Activated CD4-positive, alpha-beta T cell treated with anti-CD3 and anti-CD28 coated beads for 48 hours (primary cell): ENCODE results near the gene RPRD1A.
"Not testable (repeated sequence)": the region's sequence is repeated elsewhere in the genome, so short reads cannot be mapped to it uniquely, and the experiment has no call there.

Experiments used
- DNase-seq: peaks from one replicate; pipeline ENCODE4 v3.0.0-alpha.2; 2020

Gene RPRD1A, protein sequence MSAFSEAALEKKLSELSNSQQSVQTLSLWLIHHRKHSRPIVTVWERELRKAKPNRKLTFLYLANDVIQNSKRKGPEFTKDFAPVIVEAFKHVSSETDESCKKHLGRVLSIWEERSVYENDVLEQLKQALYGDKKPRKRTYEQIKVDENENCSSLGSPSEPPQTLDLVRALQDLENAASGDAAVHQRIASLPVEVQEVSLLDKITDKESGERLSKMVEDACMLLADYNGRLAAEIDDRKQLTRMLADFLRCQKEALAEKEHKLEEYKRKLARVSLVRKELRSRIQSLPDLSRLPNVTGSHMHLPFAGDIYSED

DNA sequence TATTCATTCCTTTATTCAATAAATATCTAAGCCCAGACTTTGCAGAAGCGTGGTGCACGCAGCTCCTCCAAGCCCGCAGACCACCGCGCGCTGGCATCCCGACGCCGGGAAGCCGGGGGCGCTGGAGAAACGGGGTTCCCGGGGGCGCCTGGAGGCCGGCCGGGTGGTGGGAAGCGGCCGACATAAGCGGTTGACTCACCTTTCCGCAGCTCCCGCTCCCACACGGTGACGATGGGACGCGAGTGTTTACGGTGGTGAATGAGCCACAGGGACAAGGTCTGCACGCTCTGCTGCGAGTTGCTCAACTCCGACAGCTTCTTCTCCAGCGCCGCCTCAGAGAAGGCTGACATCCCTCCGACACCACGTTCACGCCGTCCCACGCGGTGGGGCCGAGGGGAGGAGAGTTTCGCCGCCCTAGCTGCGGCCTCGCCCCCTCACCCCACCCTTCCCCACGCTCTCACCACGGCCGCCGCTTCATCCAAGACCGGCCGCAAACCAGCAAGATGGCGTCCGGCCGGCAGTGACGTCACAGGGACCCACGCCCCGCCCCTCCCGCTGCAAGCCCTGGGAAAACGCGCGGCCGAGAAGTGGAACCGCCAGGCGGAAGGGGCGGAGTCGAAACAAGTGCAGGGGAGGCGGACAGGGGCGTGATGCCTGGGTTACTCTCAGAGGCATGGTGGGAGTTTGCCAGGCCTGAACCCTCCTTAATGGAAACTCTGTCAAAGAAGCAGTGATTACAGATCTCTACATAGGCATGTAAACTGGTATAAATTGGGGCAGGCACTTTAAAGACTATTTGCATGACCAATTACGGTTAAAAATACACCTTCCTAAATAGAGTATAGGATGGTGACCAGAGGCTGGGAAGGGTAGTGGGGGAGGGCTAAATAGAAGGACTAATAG is at the start of gene RPRD1A:
TSS of gene RPRD1A (minus strand) at position 505 of the 903 bp plus-strand sequence. CDS start at position 350, 155 bp downstream.
- DNase-seq, result peak; percentile 99

DNA sequence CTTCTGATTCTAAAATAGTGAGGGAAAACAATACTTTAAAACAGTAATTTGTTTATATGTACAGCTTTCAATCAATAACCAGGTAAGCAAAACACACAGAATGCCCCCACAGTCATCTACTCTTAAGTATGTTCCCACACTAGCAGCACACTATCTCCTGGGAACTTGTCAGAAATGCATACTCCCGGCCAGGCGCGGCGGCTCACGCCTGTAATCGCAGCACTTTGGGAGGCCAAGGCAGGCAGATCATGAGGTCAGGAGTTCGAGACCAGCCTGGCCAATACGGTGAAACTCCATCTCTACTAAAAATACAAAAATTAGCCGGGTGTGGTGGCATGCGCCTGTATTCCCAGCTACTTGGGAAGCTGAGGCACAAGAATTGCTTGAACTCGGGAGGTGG is 49.4 kb upstream of the RPRD1A start:
- not testable (repeated sequence) for DNase-seq

DNA sequence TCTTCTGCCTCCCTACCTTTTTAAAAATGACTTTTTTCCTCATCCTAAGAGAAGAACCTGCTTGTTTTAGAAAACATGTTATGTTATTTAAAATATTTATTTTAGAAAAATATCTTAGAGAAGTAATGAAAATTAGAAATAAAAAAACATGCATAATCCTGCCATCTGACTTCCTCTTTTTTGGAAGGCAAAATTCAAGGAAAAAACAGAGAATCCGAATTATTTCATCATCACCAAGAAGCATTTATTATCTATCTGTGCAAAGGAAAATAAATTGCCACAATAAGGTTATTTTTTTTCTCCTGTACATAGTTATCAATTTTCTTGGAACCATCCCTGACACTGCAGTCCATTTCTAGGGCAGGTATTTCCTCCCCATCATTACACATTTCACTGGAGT is 47.4 kb upstream of the RPRD1A start:
- no peak for DNase-seq

DNA sequence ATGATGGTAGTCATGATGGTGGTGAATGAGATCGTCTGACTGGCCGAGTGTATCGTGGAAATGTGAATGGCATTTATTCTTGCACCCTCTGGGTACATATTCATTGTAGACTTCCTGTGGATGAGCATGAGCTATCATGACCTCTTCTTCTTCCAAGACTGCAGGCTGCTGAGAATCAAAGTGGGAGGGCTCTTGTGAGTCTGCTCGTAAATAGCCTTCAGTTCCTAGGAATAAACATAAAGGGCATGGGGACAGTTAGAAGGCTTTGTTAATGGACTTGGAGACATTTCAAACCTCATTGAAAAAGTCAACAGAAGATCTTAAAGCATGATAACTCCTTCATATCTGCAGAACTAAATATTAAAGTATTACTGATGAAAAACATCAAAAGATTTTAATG is 46.9 kb upstream of the RPRD1A start:
- DNase-seq, result no peak

DNA sequence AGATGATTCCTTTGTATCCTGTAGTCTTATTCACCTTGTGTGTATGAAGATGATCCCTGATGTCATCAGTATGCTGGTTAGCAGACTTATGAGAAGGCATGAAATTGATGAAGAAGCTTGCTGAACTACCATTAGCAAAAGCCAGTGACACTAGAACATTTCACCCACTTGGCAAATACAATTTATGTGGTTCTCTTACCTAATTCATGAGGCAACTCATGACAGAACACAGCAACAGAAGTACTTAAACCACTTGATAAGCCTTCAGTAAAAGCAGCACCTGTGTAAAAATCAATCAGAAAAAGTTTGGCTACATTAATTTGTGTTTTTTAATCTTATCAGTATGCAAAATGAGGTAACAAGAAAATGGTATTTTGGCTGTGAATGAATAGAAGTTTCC is 44.9 kb upstream of the RPRD1A start:
- no peak for DNase-seq

DNA sequence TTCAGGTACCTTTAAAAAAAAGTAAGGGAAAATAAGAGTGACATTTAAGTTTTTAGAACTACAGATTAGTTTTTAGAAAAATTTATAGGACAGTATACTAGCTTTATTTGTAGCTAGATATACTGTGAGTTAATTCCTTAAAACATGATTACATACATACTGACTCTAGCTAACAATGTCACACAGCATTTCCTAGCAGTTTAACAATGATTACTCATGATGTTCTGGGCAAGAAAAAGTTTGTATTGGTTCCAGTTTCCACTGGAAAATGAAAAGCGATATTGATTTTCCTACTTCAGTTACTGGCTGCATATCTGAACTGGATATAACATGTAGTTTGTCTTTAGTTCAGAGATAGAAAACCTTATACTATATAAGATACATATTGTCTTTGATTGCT is 42.4 kb upstream of the RPRD1A start:
- DNase-seq, result no peak

DNA sequence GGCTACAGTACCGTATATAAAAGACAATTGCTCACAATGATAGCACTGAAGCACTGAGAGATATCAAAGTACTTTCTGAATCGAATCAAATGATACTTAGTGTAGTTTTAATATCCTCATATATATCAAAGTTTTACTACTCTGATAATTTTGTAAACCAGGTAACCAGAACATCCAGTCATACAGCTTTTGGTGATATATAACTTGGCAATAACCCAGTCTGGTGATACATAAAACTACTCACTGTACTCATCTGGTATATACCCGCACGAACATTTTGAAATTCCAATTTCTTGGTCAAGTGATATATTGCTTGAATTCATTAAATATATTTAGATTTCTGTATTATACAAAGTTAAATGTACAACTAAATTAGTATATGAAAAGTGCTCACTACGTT is 41.2 kb upstream of the RPRD1A start:
- no peak for DNase-seq

DNA sequence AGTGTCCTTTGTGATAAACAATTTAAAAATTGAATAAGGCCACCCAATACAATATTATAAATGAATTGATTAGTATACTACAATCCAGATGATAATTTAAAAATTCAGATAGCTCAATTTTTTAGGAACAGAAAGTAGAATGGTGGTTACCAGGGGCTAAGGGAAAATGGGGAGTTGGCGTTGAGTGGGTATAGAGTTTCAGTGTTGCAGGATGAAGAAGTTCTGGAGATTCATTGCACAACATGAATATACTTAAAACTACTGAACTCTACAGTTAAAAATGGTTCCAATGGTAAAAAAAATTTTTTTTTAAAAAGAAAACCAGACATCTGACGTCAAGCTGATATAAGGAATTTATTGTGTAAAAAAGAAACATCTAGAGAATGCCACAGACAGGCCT is 40.8 kb upstream of the RPRD1A start:
- DNase-seq, result no peak

DNA sequence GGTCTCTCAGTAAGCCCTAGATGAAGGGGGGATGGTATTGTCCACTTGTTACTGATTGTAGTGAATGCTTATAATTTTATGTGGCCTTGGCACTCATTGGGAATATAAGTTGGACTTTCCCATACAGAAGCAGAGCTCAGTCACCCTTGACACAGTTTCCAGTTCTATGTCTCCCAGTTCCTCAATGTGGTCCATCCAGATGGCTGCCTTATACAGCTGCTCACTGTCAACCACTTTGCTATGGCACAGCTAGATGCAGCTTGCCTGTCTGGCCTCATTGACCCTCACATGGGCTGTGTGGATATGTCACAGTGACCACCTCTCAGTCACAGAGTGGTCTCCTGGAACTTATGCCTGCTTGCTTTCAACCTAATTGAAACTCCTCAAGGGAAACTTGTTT is 40.1 kb upstream of the RPRD1A start:
- DNase-seq, result no peak

DNA sequence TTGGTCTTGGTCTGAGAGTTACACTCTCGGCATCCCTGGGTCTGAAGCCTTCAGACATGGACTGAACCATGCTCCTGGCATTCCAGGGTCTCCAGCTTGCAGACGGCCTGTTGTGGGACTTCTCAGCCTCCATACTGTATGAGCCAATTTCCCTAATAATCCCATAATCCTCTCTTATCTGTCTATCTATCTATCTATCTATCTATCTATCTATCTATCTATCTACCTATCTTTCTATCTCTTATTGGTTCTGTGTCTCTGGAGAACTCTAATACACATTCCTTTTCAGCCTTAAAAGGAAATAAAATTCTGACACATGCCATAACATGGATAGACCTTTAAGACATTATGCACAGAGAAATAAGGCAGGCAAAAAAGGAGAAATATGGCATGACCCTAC is 37.4 kb upstream of the RPRD1A start:
- no peak for DNase-seq

DNA sequence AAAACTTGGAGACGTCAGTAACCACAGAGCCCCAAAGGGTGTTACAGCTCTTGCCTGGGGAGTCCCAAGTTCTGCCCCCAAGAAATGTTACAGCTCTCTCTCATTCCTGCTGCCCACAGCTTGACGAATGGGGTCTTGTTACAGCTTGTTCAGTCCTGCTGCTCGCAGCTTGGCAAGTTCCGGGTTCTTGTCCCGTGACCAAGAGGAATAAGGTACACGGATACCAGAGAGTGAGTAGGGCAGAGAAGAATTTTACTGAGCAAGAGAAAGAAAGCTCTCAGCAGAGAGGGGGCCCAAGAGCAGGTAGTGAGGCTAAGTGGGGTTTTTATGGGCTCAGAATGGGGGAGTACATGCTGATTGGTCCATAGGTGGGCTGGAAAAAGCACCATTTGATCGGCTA is 34.6 kb upstream of the RPRD1A start:
- DNase-seq, result no peak

DNA sequence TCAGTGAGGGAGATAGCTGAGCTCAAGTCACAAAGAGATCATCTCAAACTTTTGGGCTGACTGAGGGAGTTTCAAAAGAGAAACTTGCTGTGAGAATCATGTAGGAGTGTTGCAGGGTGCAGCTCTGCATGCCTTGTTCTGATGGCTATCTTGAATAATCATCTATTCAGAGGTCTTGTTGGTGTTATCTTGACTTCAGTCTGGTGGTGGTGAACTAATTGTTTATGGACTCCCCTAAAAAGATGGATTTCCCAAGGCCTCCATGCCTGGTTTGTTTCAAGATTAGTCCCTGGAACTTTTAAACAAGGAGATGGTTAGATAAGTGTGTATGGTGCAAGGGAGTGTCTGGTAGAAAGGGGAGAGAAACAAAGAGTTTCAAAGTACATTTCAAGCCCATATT is 32.0 kb upstream of the RPRD1A start:
- no peak for DNase-seq

DNA sequence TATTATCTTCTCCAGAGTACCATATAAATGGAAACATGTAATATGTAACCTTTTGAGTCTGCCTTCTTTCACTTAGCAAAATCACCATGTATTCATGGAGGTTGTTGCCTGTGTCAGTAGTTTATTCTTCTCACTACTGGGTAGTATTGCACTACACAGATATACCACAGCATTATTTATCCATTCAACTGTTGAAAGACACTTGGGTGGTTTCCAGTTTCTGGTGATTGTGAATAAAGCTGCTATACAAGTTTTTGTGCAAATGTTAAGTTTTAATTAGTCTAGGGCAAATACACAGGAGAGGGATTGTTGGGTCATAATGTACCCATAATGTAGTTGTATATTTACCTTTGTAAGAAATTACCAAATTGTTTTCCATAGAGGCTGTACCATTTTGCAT is 29.6 kb upstream of the RPRD1A start:
- DNase-seq, result no peak

DNA sequence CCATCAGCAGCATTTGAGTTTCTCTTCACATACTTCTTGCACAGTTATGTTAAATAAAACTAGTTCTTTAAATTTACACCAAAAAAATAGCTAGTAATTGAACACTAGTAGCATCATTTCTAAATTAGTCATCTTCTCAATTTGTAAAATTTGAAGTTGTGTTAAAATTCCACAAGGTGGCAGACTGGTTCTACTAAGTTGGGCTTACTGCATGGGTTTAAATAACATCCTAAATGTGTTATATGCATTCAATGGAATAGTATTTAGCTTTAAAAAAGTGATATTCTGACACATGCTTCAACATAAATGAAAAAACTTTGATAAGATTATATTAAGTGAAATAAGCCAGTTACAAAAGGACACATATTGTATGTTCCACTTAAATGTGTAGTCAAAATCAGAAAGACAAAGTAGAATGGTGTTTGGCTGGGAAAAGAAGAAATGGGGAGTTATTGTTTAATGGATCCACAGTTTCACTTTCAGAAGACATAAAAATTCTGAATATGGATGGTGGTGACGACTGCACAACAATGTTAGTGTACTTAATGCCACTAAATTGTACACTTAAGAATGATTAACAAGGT is 28.7 kb upstream of the RPRD1A start:
- no peak for DNase-seq

DNA sequence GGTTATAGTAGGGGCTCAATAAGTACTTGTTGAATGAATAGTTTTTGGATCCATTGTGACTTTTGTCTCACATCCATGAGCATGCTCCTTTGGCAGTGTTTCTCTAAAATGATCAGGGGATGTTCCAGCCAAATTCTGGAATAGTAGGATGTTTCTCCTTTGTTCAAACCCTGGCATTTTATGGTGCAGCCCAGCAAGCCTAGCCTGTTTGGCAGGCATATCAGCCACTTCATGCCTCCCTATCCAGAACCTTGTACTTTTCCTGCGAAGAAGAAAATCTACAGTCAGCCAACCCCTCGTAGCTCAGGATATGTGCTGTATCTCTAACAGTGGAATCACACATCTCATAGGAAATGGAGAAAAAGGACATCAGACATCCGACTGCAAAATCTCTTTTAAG is 27.1 kb upstream of the RPRD1A start:
- no peak for DNase-seq

DNA sequence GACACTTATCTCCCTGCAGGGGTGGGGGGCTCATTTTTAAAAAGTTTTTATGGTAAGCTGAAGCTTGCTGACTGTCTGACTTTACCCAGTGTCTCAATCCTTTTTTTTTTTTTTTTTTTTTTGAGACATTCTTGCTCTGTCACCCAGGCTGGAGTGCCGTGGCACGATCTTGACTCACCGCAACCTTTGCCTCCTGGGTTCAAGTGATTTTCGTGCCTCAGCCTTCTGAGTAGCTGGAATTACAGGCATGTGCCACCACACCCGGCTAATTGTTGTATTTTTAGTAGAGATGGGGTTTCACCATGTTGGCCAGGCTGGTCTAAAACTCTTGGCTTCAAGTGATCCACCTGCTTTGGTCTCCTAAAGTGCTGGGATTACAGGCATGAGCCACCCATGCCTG is 24.8 kb upstream of the RPRD1A start:
- DNase-seq, result not testable (repeated sequence)

DNA sequence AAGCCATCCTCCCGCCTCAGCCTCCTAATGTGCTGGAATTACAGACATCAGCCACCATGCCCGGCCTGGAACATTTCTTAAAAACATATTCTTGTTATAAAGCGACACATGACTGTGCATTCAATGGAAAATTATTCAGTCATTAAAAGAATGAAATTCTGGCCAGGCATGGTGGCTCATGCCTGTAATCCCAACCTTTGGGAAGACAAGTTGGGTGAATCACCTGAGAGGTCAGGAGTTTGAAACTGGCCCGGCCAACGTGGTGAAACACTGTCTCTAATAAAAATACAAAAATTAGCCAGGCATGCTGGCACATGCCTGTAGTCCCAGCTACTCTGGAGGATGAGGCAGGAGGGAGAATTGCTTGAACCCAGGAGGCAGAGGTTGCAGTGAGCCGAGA is 21.6 kb upstream of the RPRD1A start:
- DNase-seq, result no peak

DNA sequence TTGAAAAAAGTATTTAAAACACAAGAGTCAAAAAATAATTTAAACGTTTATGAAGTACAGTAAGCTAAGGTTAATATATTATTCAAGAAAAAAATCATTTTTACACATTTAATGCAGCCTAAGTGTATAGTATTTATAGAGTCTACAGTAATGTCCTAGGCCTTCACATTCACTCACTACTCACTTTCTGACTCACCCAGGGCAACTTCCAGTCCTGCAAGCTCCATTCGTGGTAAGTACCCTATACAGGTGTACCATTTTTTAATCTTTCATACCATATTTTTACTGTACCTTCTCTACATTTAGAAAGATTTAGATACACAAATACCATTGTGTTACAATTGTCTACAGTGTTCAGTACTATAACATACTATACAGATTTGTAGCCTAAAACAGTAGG is 20.9 kb upstream of the RPRD1A start:
- DNase-seq, result no peak

DNA sequence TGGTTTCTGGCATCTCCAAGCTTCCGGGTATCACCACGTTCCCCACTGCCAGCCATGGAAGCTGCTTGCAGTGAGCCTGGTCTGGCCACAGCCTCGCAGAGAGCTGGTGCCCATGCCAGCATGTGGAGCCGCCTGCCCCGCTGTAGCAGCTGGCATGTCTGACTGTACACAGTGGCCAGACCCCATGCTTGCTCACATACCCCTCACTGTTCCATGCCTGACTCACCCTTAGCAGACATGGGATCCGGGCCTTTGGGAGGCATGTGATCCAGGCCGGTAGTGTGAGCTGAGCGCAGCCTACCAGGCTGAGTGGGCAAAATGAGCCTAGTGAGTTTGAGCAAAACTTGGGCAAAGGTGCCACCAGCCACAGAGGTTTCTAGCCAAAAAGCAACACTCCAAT is 18.8 kb upstream of the RPRD1A start:
- DNase-seq, result no peak

DNA sequence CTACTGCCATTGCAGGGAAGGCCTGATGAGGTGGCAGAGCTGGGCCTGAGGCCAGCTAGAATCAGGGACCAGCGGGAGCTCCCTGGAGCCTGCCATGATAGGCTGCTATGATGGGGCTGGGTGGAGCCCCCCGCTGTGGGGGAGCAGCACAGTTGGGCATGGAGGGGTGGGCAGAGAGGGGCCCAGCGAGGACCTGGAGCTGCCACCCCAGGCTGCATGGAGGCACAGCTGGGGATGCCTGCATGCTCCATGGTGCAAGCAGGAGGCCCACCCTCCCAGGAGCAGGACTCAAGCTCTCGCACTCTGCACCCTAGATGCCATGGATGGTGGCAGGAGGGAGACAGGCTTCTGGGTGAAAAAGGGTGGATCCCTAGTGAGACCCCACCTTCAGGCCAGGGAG is 17.8 kb upstream of the RPRD1A start:
- no peak for DNase-seq

DNA sequence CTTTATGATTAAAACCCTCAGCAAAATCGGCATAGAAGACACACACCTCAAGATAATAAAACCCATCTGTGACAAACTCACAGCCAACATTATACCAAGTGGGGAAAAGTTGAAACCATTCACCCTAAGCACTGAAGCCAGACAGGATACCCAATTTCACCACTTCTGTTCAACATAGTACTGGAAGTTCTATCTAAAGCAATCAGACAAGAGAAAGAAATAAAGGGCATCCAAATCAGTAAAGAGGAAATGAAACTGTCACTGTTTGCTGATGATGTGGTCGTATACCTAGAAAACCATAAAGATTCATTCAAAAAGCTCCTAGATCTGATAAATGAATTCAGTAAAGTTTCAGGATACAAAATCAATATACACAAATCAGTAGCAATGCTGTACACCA is 16.4 kb upstream of the RPRD1A start:
- no peak for DNase-seq

DNA sequence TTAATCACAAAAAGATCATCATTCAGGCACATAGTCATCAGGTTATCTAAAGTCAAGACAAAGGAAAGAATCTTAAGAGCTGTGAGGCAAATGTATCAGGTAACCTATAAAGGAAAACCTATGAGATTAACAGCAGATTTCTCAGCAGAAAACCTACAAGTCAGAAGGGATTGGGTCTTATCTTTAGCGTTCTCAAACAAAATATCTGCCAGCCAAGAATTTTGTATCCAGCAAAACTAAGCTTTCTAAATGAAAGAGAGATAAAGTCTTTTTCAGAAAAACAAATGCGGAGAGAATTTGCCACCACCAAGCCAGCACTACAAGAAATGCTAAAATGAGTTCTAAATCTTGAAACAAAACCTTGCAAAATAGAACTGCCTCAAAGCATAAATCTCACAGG is 13.8 kb upstream of the RPRD1A start:
- DNase-seq, result not testable (repeated sequence)

DNA sequence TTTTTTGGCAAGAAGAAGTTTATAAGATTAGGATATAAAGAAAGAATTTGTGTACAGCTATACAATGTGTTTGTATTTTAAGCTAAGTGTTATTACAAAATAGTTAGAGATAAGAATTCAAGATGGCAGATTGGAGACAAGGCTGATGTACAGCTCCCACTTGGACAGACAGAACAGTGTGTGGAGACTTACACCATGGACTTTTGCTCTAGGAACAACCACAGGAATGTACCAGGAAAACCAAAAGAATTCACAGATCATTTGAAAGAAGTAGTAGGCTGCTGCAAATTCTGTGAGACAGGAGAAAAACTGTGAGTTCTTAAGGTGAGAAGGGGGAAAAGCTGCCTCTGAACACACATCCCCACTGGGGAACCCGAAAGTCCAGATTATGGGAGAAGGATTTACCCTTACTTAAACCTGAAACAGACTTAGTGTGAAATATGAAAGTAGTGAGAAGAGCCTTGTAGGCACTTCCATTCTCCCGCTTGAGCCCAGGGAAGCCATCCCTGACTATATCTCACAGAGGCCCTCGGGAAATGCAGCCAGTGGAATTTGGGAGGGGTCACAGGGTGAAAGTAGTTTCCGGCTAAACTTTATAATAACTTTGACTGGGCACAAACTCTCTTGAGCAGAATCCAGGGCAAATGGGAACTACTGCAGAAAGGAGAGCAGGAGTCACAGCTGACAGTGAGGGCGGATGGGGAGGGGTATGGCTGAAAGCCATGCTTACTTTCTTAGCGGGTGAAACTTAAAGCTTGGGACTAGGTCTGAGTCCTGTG is 11.6 kb upstream of the RPRD1A start:
- DNase-seq, result no peak
